Activated CD8-positive, alpha-beta memory T cell treated with anti-CD3 and anti-CD28 coated beads, Interleukin-2, amount 50 U/mL, for 24 hours (primary cell): ENCODE data around the gene RAB23.

ENCODE experiments used
- DNase-seq: peaks from one replicate; pipeline ENCODE4 v3.0.0-alpha.2; 2020; ENCODE audit errors: extremely low read depth

The RAB23 gene

DNA sequence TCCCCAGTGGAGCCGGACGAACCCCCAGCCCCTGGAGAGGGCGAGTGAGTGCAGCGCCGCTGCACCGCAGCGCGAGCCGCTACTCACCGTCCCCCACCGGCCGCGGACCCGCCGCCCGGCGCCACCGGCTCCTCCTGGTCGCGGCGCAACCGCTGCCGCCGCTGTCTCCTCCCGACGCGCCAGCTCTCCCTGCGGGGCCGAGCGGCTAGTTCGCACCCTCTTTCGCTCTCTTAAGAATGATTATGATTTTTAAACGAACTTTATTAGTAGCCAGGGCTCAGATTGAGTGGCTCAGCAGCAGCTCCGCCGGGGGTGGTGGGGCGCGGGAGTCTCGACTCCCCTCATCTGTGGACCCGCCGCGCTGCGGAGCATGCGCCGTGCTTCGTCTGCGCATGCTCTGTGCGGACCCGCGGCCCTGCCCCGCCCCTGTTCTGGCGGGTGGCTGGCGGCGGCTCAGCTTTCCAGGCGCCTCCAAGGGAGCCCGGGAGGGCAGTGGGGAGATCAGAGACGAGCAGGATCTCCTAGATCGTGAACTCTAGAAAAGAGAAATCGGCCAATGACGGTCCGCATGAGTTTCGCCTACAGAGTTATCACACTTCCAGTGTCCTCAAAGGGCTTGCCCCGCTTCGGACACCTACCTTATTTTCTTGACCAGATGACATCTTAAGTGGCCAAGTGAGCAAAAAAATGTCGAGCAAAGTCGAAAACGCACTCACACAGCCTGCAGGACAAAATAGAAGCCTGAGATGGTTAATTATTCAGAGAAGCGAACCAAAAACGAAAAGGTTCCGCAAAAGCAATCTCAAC lies at the start of gene RAB23:
Gene RAB23 (minus strand): TSS at position 372 of the 807 bp plus-strand sequence. CDS start 11,927 bp downstream, outside the sequence.
- peak; percentile 42 for DNase-seq

DNA sequence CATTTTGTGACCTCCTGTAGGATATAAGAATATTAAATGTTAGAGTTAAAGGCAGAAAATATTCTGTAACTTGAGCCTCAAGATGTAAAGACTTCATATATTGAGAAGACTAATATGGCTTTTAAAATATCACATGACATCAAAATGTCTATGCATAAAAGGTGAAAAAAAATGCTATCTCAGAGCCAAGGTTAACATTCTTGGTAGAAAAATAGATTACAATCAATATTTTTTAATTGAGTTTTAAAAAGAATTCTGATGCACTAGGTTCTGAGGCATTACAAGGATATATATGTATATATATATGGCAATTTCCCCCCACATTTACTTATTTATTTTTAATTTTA lies 46.2 kb upstream of the RAB23 start:
- DNase-seq = no peak

DNA sequence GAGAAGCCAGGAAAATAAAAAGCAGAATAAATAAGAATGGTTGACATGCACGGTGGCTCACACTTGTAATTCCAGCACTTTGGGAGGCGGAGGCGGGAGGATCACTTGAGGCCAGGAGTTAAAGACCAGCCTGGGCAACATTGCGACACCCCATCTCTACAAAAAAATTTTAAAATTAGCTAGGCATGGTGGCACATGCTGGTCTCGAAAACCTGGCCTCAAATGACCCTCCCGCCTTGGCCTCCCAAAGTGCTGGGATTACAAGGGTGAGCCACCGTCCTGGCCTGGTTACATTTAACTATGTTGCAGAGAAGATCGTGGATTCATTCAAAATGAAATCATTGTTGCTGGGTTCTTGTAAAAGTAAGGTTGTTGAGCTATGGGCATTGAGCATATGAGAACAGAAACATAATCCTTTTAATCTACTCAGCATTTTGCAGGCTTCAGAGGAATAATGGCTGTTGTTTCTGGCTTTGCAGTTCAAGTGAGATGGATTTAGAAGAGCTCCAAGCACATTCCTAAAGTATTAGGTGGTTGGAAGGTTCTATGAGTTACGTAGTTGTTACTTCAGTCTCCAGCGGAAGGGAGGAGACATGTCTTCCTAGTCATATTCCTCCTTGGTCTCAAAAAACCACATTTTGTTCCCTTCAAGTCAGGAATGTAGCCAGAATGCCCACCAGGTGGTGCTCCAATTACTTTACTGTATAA lies 45.6 kb upstream of the RAB23 start:
- peak; percentile 2 for DNase-seq

GRCh38 chr6:57265755-57266221 lies 43.7 kb upstream of the RAB23 start:
- DNase-seq = no peak

- no peak for DNase-seq
Measured at GRCh38 chr6:57263739-57264138, 41.6 kb upstream of the RAB23 start.

DNA sequence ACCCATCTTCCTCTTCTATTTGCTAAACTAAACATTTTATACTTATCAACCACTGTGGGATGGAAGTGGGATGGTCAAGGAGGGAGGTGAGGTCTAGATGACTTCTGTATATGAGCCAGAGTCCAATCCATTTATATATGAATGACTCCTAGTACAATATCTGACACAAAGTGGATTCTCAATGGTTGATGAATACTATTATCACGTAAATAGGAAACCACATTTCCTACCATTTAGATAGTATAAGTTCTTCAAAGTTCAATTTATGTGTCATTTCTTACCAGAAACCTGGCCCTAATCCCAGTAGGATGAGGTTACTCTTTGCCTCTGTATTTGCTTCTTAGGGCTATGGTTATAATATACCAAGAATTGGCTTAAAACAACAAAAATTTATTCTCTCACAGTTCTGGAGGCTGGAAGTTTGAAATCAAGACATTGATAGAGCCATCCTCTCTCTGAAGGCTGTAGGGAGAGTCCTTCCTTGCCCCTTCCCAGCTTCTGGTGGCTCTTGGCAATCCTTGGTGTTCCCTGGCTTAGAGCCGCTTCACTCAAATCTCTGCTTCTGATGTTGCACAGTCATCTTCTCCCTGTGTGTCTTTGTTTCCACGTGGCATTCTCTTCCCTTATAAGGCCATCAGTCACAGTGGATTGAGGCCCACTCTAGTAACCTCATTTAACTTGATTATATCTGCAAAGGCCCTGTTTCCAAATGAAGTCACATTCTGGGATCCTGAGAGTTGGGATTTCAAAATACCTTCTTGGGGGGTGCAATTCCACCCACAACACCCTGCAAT lies 41.0 kb upstream of the RAB23 start:
- no peak for DNase-seq

DNA sequence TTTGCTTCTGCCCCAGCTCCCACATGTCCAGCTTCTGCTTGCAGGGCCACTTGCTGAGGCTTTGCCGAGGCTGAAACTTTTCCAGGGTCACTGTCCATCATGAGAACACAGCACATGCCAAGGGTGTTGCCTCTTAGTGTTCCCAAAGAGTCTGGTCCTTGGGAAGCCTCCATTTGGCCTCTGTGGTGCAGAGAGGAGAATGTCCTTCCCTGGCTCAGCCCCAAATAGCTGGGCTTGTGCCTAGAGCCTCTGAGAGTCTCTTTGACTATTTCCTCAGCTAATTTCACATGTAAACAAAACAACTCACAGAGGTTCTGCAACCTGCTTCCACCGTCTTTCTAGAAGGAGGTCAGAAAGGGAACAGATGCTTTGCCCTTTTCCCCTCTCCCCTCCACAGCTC lies 40.4 kb upstream of the RAB23 start:
- DNase-seq = no peak

GRCh38 chr6:57261926-57262325 lies 39.8 kb upstream of the RAB23 start:
- DNase-seq = no peak

- DNase-seq = no peak
Measured at GRCh38 chr6:57259064-57259463, 37.0 kb upstream of the RAB23 start.

- DNase-seq = no peak
Measured at GRCh38 chr6:57257911-57258541, 35.9 kb upstream of the RAB23 start.

DNA sequence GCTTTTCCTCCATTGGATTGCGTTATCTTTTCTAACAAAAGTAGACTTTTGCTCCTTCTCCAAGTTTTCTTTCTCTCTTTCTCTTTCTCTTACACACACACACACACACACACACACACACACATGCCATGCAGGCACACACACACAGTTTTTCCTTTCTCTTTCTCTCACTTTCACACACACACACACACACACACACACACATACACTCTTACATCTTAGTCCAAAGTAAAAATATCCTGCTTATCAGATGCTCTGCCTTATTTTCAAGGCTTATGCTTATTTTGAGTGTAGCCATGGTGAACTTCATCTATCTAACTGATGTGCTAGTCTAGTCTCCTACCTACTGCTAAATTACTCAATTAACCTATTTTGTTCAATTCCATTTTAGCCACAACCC lies 34.4 kb upstream of the RAB23 start:
- no peak for DNase-seq

DNA sequence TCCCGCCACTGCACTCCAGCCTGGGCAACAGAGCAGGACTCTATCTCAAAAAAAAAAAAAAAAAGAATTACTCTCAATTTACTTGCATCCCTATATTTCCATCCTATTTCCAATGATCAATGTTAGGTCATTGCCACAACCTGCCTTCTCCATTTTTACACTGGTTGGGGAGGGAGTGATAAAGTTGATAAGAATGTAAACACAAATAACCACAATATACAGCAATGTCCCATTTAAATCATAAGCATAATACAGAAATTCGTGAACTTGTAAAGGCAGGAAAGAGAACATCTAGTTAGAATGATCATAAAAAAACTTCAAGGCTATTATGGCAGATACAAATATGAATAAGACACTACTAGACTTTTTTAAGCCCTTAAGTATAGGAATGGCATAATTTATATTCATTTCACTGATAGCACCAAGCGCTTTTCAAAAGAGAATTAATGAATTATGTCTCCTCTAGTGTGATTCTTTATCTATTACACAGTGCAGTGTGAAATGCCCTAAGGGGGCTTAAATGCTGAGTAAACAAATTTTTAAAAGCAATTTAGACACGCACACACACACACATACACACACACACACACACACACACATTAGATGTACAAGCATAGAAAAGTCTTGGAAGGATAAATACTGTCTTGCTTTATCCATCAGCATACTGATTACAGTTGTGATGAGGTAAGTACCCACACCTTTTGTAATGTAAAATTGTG lies 33.5 kb upstream of the RAB23 start:
- no peak for DNase-seq

- no peak for DNase-seq
Measured at GRCh38 chr6:57254055-57254717, 32.1 kb upstream of the RAB23 start.

GRCh38 chr6:57252975-57253374 lies 30.9 kb upstream of the RAB23 start:
- DNase-seq = no peak

GRCh38 chr6:57252137-57252536 lies 30.0 kb upstream of the RAB23 start:
- DNase-seq = no peak

DNA sequence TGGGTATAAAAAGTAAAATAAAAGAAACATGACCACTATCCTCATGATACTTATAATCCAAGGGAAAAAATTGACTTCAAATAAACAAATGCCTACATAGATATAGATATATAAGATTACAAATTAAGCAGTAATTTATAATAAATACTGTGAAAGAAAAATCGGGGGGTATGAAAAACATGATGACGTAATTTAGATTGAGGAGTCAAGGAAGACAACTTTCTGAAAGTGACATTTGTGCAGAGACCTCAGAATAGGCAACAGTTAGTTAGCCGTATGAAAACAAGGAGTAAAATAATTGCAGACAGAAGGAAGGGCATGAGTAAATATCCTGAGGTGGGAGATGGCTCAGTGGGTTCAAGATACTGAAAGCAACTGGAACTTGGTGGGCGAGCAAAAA lies 28.2 kb upstream of the RAB23 start:
- DNase-seq = no peak

GRCh38 chr6:57248311-57248895 lies 26.3 kb upstream of the RAB23 start:
- no peak for DNase-seq

DNA sequence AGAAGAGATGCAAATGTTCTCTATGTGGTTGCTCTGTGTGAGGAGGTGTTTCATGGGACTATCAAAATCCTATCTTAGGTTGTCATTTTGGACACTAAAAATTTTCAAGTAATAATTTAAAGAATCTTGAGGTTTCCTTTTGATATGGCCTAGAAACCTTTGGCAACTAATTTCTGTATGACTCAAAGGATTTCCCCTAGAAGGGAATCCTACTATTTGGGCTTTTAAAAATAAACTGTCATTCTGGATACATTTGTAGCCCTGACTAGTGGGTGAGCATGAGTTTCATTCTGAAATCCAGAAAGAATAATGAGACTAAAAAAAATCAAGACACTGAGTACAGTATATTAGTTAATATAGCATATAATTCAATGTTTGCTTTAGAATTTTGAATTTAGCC lies 25.5 kb upstream of the RAB23 start:
- no peak for DNase-seq

DNA sequence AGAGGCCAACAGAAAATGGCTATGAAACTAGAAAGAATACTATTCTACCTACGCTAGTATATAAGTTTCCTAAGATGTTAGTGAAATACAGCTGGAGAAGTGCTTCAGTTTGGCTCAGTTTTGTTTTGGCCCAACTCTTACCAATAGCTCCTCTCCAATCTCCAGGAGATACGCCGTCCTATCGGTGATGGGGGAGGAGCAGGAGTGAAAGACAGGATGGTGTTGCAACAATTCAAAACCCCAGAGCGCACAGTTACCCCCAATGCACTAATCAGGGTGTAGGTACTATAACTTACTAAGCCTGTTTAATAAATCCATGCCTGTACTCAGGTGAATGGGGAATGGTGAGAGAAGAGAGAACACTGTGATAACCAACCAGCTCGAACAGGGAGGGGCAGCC lies 24.2 kb upstream of the RAB23 start:
- no peak for DNase-seq

DNA sequence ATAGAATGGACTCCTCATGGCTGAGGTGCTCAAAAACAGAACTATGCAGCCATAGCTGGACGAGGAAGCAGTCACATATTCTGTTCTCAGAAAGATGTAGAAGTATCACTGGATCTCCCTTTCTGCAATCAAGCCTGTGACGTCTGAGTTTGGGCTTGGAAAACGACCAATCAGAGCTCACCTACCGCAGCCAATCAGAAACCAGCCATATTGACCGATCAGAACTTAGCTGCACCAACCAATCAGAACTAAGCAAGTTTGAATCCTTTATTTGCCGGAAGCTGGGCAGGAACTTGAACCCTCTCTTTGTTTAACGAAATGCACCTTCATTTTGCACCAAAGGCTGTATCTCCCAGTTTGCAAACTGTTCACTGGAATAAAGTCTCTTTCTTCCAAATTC lies 21.8 kb upstream of the RAB23 start:
- DNase-seq = no peak
